Left hindlimb (tissue), 1 donor: Measurements from ENCODE around the gene TBC1D2.
"Not testable (repeated sequence)": the region's sequence is repeated elsewhere in the genome, so short reads cannot be mapped to it uniquely, and the experiment has no call there.

Experiments
- DNase-seq: peaks from one replicate; pipeline ENCODE4 v3.0.0-alpha.2; 2018

Gene TBC1D2, protein sequence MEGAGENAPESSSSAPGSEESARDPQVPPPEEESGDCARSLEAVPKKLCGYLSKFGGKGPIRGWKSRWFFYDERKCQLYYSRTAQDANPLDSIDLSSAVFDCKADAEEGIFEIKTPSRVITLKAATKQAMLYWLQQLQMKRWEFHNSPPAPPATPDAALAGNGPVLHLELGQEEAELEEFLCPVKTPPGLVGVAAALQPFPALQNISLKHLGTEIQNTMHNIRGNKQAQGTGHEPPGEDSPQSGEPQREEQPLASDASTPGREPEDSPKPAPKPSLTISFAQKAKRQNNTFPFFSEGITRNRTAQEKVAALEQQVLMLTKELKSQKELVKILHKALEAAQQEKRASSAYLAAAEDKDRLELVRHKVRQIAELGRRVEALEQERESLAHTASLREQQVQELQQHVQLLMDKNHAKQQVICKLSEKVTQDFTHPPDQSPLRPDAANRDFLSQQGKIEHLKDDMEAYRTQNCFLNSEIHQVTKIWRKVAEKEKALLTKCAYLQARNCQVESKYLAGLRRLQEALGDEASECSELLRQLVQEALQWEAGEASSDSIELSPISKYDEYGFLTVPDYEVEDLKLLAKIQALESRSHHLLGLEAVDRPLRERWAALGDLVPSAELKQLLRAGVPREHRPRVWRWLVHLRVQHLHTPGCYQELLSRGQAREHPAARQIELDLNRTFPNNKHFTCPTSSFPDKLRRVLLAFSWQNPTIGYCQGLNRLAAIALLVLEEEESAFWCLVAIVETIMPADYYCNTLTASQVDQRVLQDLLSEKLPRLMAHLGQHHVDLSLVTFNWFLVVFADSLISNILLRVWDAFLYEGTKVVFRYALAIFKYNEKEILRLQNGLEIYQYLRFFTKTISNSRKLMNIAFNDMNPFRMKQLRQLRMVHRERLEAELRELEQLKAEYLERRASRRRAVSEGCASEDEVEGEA

DNA sequence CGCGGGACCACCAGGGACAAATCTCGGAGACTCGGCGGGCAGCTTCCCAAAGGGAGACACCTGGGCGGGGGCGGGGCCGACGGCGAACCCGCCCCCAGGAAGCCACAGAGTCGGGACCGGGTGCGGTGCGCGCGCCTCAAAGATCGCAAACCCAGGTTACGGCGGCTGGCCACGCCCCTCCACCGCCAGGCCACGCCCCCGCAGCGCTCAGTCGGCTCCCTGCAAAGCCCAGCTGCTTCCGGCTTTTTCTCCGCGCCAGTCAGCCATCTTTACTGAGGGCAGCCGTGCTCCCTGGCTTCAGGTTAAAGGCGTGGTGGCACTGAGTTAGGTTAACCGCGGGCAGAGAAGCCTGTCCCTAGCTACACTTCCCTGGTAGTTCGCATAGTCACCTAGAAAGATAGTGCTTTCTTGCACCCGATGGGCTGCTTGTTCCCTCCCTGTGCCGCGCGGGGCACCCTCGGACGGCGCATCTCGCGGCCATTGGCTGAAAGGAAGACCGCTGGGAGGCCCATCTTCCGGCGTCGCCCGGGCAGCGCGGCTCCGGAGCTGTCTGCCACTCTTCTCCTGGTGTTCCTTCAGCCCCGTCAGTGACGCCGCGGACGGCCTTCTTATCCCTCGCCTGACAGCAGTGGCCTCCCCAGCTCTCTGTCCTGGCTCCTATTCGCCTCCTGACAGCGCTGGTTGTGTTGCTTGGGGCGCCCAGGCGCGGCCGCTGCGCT is at the start of gene TBC1D2:
TSS of gene TBC1D2 (minus strand) at position 72 of the 719 bp plus-strand sequence. CDS start 108 bp downstream, outside the sequence.
- DNase-seq, result peak; percentile 95

DNA sequence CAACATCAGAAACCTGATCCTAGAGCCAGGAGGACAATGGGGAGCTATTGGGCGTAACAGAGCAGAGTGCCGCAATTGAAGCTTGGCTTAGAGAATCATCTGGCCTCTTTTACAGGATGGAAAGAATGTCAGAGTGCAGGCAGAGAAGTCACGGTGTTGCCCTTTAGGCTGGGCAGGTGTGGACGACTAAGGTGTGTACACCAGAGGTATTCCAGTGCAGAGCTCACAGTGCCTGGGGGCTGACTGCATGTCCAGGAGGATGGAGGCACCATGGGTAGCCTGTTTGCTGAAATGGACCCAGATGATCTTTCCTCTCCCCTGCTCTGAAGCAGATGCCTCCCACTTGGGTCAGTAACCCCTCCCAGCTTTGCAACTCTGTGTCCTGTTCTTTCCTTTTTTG is 48.9 kb upstream of the TBC1D2 start:
- DNase-seq, result no peak

GRCh38 chr9:98303633-98304125 is 48.2 kb upstream of the TBC1D2 start:
- no peak for DNase-seq

DNA sequence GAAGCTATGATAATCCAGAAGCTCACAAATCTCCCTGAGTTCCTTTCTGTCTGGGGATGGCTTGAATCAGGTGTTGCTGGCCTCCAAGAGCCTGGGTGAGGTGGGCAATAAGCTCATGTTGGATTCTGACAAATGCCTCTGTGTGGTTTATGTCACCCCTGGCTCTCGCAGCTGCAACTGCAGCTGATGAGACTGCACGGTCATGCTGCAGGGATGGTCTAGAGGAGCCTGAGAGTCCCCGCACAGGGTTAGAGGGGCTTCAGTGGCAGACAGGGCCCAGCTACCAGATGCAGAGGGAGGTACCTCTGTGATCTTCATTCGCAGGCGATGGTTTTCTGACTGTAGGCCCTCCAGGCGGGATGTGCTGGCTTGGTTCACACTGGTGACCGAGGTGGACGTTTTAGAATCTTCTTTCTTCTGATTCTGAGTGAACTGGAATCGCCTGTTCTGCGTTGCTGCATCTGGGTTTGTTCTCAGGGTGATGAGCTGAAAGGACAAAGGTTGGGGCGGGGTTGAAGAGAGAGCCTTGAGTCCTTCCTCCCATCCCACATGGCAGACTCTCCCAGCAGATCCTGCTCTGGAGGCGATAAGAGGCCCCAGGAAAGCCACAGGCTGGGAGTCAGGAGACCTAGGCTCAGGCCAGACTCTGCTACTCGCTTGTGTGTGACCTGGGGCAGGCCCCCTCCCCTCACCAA is 47.6 kb upstream of the TBC1D2 start:
- no peak for DNase-seq

DNA sequence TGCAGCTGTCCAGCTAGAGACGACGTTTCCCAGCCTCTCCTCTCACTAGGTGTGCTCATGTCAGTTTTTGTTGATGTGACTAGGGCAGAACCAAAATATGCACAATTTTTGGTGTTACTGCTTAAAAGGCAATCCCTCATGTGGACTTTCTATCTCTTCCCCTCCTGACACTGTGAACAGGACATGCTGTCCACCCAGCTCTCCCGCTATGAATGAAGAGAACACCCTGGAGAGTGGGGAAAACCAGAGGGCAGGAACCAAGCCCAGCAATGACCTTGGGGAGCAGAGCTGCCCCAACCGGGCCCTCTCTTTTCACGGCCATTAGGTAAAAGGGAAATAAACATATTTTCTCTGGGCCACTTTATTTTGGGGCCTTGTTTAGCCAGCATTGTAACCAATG is 46.7 kb upstream of the TBC1D2 start:
- DNase-seq, result no peak

DNA sequence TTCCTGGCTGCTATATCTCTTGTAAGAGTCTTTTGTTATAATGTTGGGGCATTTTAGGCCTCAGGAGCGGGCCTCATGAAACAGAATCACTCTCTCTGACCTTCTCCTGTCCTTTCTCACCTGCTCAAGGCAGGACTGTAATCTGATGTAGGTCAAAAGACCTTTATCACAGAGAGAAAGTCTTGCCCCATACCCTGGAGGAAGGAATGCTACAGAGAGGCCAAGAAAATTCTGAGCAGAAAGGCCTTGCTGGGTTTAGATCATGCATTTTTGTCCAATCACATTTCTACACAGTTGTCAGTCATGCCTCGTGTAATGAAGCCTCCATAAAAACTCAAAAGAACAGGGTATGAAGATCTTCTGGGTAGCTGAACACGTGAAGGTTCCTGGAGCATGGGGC is 45.2 kb upstream of the TBC1D2 start:
- no peak for DNase-seq

DNA sequence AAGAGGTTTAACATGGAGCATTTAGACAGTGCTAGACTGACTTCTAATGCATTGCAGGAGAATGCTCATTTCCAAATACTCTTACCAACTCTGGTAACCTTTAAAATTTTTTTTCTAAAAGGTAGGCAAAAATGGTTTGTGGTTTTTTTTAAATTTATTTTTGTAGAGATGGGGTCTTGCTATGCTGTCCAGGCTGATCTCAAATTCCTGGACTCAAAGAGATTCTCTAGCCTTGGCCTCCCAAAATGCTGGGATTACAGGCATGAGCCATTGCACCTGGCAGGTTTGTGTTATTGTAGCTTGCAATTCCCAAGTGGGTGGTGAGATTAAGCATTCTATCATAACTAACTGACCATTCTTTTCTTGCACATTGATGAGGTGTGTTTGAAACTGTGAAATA is 43.0 kb upstream of the TBC1D2 start:
- DNase-seq, result no peak

DNA sequence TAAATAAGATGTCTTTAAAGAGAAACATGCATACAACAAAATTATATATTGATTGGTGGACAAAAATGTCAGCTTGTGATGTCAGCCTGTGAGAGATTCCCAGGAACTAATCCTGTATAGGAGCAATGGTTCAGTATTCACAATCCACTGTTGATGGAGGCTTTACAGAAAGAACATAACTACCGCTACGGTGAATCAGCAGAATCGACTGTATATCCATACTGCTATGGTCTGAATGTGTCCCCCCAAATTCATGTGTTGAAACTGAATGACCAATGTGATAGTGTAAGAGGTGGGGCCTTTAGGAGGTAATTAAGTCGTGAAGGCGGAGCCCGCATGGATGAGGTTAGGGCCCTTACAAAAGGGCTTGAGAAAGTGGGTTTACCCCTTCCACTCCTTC is 40.4 kb upstream of the TBC1D2 start:
- DNase-seq, result no peak

DNA sequence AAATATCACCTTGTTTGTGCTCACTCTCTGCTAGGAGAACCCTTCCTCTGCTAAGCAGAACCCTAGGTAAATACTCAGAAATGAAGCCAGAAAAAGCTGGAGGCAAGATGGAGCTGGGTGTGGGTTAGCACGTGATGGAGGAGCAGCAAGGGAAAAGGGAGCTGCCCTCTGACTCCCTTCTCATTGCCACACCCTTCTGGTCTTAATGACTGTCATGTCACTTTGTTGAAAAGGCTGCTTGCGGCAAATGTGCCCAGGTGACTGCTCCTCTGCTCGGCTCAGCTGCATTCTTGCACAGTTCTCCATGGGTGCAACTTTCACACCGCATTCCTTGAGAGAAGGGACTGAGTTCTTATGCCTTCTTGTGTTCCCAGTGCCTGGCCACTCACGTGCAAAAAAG is 36.4 kb upstream of the TBC1D2 start:
- no peak for DNase-seq

DNA sequence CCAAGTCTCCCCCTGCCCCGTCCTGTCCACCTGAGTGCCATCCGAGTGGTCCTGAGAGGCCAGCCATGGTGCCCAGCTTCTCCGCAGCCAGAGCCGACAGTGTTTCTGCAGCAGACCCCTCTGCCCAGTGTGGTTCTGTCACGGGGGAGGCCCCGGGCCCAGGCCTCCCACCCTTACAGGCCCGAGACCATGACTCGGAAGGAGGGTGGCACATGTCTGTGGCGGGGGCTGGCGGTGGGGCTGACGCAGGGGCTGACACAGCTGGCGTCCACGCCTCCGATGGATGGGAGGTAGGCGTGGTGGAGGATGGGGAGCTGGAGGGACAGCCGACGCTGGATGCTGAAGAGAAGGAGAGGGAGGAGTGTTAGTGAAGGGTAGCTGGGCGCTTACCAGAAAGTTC is 35.0 kb upstream of the TBC1D2 start:
- DNase-seq, result no peak

- no peak for DNase-seq
Observed at GRCh38 chr9:98289614-98290201, 34.3 kb upstream of the TBC1D2 start.

GRCh38 chr9:98288881-98289280 is 33.4 kb upstream of the TBC1D2 start:
- DNase-seq, result no peak

DNA sequence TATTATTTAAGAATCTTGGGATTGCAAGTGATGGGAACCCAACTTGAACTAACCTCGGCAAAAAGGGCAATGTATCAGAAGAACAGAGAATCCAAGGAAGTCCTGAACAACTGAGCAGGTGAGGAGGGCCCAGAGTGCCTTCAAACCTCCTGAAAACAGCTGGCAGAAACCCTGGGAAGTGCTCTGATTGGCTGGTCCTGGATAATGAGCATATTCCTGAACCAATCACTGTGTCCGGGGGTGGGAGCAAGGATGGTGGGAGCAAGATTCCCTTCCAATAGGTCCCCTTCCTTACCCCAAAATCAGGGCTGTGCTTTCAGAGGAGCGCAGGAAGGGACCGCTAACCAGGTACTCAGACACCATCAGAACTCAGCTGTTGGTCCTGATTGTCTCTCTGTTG is 31.9 kb upstream of the TBC1D2 start:
- DNase-seq, result no peak

- DNase-seq, result no peak
Observed at GRCh38 chr9:98285446-98285845, 30.0 kb upstream of the TBC1D2 start.

DNA sequence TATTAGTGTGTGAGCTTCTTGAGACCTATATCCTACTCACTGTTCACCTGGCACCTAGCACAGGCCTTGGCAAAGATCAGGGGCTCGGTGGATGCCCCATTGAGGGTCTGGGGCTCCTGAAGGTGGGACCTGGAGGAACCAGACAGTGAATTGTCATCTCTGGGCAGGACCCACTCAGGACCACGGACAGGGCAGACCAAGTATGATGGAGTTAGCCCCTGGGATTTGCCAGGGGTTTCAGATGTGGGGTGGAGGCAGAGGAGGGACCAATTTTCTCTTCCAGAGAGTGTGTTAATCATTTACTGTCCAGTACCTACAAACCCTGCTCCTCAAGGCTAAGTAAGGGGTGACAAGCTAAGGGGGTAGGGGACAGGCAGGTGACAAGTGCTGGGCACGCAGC is 29.3 kb upstream of the TBC1D2 start:
- DNase-seq, result no peak

- not testable (repeated sequence) for DNase-seq
Observed at GRCh38 chr9:98283143-98283542, 27.7 kb upstream of the TBC1D2 start.

GRCh38 chr9:98281281-98281680 is 25.8 kb upstream of the TBC1D2 start:
- DNase-seq, result no peak

- no peak for DNase-seq
Observed at GRCh38 chr9:98280574-98280973, 25.1 kb upstream of the TBC1D2 start.

GRCh38 chr9:98280162-98280561 is 24.7 kb upstream of the TBC1D2 start:
- no peak for DNase-seq

GRCh38 chr9:98276907-98277469 is 21.5 kb upstream of the TBC1D2 start:
- no peak for DNase-seq

GRCh38 chr9:98275159-98275558 is 19.7 kb upstream of the TBC1D2 start:
- DNase-seq, result no peak

DNA sequence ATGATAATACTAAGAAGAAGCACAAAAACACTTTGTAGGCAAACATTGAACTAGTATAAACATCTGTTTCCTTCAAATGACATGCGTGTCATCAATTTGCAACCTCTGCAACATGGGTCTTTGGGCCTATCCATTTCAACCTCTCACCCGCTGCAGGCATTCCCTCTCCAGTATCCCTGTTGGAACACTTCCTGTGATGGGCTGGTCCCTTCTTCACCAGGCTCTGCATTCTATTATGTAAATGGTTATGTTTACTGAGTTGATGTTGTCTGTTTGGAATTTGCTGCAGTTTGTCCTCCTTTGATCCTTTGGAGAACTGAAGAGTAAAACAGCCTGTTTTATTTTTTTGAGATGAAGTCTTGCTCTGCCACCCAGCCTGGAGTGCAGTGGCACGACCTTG is 16.6 kb upstream of the TBC1D2 start:
- no peak for DNase-seq
